ENCODE results near the gene GLB1L2.
A peak's percentile ranks its signal among the peaks of the same experiment; 100 is the strongest.

Gene GLB1L2

DNA sequence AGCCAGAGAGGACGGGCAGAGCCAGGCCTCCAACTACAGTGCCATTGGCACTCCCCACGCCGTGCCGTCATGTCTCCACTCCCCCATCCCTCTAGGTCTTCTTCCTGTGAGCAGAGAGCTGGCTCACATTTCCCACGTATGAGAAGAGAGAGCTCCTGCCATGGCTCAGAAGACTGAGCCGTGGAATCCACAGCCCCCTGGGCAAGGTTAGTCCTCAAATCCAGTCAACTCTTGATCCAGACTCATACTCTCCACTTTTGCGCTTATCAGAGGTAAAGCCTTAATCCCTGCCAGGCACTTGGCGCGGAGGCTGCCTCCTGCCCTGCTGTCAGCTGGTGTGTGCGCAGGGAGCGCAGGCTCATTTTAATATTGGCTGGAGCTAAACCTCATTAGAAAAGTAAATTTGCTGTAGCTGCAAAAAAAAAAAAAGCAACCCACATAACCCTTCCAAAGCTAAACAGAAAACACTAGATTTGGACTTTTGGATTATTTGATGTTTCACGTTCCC is 75.6 kb downstream of the GLB1L2 start:
- intact Hi-C loops (cut with DNase I): no loop called here
- DNase-seq: peak in 28 of 42 donors; percentile 51 to 83 (median 66)

DNA sequence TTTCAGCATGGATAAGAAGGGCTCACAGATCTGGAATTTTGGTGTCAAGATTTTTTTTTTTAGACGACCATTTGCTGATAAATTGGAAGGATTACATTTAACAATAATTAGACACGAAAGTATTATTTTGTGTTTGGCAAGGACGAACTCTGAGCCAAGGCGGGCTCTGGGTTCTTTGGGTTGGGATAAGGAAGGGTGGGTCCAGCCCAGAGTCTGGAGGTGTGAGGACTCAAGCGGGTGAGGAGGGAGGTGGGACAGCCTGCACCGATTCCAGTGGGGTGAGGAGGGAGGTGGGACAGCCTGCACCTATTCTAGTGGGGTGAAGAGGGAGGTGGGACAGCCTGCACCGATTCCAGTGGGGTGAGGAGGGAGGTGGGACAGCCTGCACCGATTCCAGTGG is 76.1 kb downstream of the GLB1L2 start:
- no peak for DNase-seq
- intact Hi-C loops (cut with DNase I): no loop called here

- intact Hi-C loops (cut with DNase I): no loop called here
- peak in 29 of 42 donors; percentile 39 to 82 (median 64) for DNase-seq
Observed at GRCh38 chr11:134409552-134410429, 78.0 kb downstream of the GLB1L2 start.

GRCh38 chr11:134410766-134411165 is 79.0 kb downstream of the GLB1L2 start:
- DNase-seq: peak in 2 of 42 donors; percentile 38
- intact Hi-C loops (cut with DNase I): no loop called here

- intact Hi-C loops (cut with DNase I): no loop called here
- peak; percentile 85 to 98 (median 94) for DNase-seq
Observed at GRCh38 chr11:134412203-134413042, 80.6 kb downstream of the GLB1L2 start, which contains the start of gene B3GAT1. Gene B3GAT1 (minus strand): TSS chr11:134412242. CDS start chr11:134387659, 24,583 bp downstream.

DNA sequence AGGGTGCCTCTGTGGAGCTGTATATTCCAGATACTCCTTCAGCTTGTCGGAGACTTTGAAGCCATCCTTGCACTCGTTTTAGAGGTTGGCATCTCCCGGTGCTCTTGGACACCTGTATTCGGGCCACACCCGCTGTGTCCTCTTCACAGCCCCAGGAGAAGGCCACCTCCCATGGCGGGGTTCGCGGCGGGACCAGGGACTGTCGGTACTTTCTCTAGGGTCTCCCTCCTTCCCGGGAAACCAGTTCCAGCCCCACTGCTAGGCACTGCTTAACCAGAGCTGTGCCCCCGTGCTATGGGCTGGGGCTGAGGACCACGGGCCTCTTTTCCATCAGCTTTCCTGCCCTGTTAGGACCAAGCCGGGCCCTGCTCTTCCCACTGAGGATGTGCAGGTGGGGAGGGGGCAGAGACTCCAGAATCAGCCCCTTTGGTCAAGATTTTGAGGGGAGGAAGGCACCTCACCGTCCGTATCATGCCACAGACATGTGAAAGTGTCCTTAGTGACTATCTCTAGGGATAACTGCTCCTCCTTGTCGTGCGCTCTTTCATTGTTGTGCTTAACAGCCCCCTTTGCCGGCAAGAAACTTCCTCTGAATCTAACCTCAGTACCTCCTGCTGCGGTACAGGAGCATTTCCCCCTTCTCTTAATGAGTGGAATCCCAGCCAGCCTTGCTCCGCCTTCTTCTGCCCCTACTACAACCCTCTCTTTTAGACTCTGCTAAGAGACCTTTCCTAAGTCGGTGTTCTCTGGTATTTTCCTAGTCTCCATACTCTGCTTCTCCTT is 81.4 kb downstream of the GLB1L2 start:
- intact Hi-C loops (cut with DNase I): no loop called here
- peak in 5 of 42 donors; percentile 30 to 60 (median 44) for DNase-seq

GRCh38 chr11:134413826-134414731 is 82.3 kb downstream of the GLB1L2 start:
- DNase-seq: peak in 2 of 42 donors; percentile 45 to 46
- intact Hi-C loops (cut with DNase I): no loop called here

DNA sequence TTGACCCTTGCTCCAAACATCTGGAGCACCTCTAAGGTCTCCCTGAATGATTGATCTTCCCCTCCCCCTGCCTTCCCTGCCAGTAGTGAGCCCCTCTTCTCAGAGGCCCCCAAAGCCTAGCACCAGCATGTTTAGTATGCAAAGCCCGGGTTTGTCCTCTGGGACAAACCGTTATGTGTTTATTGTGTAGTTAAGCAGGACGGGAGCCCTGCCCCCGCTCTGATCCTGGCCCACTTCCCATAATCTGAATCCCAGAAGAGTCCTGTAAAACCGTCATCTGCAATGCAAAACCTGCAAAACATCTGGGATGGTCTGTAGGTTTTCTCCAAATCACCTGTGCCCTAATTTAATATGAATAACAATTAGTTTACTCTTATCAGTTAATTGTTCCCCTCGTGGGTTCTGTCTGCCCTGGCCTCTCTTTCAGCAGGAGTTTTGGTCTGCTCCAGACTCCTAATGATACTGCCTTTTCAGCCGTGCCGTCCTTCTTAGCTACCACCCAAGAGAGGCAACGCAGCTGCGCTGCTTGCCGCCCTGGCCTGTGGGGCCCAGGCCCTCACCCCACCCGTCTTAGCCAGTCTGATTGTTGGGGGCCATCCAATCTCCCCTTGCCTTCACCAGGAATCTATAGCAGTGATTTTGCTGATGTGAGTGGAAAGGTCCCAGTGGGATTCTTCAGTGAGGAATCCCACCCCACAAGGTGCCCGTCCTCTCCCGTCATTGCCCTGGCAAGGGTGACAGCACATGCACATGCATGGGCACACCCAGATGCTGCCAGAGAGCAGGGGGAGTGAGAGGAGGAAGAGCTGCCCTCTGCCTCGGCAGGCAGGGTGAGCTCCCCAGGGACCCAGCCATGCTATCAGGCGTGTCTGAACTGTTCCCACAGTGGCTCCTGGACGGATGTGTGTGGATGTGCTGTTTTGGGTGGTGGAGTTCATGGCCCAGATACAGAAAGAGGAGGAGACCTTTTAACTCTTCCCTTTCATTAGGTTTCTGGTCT is 83.3 kb downstream of the GLB1L2 start:
- peak in 34 of 42 donors; percentile 32 to 86 (median 72) for DNase-seq
- intact Hi-C loops (cut with DNase I): no loop called here

DNA sequence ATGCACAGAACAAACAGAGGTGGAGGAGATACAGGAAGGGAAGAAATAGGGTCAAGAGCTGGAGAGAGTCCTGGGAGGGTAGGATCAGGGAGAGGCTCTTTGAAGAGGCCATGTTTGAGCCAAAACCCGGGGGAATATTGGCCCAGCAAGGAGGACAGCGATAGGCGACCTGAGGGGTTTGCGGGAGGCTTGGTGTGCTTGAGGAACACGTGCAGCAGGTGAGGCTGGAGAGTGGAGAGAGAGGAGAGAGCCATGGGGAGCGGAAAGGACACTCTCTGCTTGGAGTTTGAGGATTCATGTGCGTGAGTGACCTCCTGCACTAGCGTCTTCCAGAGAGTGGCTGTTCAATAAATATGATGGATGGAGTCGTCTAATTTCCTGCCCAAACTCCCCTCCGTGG is 84.9 kb downstream of the GLB1L2 start:
- intact Hi-C loops (cut with DNase I): no loop called here
- no peak for DNase-seq

GRCh38 chr11:134417871-134418840 is 86.4 kb downstream of the GLB1L2 start:
- peak in 4 of 42 donors; percentile 0 to 76 (median 42) for DNase-seq
- intact Hi-C loops (cut with DNase I): no loop called here

DNA sequence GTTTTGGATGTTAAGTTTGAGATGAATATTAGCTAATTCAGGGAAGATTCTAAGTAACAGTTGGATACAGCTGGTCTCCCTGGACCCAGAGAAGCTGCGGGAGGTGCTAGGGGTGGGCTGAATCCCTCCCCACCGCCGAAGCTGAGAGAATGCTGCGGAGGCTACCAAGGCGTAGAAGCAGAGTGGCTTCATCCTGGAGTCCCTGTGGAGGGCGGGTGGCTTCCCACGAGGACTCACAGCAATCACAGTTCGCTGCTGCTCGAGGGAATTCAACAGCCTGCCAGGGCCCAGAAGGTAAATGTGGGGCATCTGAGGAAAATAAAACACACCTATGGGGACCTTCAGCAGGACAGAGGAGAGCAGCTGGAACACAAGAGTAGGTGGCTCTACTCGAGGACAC is 91.3 kb downstream of the GLB1L2 start:
- no peak for DNase-seq
- intact Hi-C loops (cut with DNase I): no loop called here

DNA sequence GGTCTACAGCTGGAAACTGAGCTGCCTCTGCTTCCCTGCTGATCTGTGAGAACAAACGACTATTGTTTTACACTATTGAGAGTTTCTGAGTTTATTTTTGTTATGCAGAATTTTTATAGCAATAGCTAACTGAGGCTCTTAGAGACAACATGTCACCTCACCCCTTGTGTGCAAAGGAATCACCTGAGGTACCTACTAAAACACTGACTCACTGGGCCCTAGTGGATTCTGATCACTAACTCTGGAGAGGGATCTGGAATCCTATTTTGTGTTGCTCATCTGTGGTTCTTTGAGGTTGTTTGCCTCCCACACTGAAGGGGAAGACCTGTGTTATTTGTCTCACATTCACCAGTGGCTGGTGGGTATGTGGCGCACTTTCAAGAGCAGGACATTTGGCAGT is 93.6 kb downstream of the GLB1L2 start:
- intact Hi-C loops (cut with DNase I): no loop called here
- no peak for DNase-seq

Data from head of caudate nucleus (tissue), 42 donors.